Choroid plexus epithelial cell (primary cell): ENCODE measurements around the gene CCNC.
A peak's percentile ranks its signal among the peaks of the same experiment; 100 is the strongest.

Source experiments
- DNase-seq: peaks from one replicate; pipeline ENCODE4 v3.0.0-alpha.2; 2010; ENCODE audit warnings: low read depth
- H3K4me3 ChIP-seq: 2 replicates; pipeline ENCODE4 v1.5.1; 2011; ENCODE audit warnings: low read depth, mild to moderate bottlenecking, control low read depth, low read length, moderate library complexity
- TF ChIP-seq, protein P1 (sequence below): conservative IDR thresholded peaks from 2 replicates; pipeline ENCODE4 v1.5.1; 2011; ENCODE audit warnings: low read depth, mild to moderate bottlenecking, control low read depth, inconsistent platforms, low read length, moderate library complexity

The CCNC gene

DNA sequence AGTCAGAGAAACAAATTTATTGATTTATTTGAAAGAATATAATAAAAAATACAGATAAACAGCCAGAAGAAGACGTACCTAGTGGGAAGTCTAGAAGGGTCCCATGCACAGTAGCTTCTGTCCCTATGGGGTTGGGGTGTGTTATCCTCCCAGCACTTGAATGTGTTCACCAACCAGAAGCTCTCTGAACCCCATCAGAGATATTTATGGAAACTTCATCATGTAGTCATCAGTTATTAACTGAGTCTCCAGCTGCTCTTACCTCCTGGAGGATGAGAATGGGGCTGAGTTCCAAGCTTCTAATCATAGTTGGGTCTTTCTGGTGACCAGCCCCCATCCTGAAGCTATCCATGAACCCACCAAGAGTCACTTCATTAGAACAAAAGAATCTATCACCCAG lies 37.8 kb downstream of the CCNC start:
- H3K4me3 ChIP-seq = no peak overlapping the region
- TF ChIP-seq, protein P1, sequence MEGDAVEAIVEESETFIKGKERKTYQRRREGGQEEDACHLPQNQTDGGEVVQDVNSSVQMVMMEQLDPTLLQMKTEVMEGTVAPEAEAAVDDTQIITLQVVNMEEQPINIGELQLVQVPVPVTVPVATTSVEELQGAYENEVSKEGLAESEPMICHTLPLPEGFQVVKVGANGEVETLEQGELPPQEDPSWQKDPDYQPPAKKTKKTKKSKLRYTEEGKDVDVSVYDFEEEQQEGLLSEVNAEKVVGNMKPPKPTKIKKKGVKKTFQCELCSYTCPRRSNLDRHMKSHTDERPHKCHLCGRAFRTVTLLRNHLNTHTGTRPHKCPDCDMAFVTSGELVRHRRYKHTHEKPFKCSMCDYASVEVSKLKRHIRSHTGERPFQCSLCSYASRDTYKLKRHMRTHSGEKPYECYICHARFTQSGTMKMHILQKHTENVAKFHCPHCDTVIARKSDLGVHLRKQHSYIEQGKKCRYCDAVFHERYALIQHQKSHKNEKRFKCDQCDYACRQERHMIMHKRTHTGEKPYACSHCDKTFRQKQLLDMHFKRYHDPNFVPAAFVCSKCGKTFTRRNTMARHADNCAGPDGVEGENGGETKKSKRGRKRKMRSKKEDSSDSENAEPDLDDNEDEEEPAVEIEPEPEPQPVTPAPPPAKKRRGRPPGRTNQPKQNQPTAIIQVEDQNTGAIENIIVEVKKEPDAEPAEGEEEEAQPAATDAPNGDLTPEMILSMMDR = no peak
- no peak for DNase-seq

DNA sequence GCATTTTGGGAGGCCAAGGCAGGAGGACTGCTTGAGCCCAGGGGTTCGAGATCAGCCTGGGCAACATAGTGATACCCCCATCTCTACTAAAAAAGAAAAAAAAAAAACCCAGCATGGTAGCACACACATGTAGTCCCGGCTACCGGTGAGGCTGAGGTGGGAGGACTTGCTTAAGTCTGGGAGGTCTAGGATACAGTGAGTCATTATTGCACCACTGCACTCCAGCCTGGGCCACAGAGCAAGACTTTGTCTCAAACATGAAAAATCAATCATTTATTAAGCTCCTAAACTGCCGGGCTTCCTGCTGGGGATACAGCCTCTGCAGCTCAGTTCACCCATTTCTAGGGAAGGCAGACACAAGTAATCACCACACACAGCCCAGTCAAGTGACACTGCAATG lies 45.9 kb downstream of the CCNC start:
- H3K4me3 ChIP-seq = no peak overlapping the region
- peak; percentile 71 for DNase-seq
- TF ChIP-seq, protein P1 = no peak

DNA sequence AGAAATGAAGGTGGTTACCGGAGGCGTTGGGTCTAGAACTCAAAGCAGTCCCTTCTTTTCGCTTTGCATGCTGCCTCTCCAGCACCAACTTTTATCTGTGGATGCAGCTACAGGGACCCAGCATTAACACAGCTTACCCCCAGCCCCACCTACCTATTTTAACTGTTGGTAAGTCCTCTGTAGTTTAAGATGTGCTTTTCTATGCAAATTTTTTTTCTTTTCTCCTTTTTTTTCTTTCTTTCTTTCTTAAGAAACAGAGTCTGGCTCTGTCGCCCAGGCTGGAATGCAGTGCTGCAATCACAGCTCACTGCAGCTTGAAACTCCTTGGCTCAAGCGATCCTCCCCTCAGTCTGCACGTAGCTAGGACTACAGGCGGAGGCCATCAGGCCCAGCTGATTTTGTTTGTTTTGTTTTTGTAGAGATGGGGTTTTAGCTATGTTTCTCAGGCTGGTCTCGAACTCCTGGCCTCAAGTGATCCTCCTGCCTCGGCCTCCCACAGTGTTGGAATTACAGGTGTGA lies 46.8 kb downstream of the CCNC start:
- H3K4me3 ChIP-seq = peak overlapping the region; percentile 97
- peak; percentile 86 for DNase-seq
- TF ChIP-seq, protein P1 = no peak

DNA sequence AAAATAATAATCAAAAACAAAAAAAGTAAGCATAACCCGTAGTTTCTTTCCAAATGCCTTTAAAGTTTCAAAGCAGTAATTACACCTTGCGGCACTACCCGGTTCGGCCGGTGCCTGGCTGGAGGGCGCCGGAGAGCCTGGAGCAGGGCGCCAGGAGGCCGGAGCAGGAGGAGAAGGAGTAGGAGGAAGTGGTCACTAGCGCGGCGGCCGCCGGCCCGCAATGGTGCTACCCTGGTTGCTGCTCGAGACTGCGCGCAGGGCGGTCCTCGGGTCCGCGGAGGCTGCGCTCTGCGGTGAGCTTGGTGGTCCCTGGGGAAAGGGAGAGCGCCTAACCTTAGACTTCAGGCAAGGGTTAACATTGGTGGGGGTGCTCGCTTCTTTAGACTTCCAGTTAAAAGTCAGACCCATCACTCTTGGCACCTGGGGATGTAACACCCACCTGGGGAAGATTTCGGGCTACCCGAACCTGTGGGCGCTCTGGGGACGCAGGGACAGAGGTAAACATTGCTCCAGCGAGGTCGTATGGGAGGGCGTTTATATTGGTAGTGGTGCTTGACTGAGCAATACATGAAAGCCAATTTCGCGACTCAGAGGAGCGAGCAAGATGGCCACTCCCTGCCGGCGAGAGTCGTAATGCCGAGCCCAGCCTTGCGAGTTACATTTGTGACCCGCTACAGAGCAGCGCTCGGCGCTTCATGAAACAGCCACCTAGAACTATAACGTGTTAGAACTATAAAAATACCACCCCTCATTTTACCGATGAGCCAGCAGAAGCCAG lies 47.4 kb downstream of the CCNC start:
- TF ChIP-seq, protein P1 = peak; percentile 88
- peak overlapping the region; percentile 97 for H3K4me3 ChIP-seq
- DNase-seq = peak; percentile 90

DNA sequence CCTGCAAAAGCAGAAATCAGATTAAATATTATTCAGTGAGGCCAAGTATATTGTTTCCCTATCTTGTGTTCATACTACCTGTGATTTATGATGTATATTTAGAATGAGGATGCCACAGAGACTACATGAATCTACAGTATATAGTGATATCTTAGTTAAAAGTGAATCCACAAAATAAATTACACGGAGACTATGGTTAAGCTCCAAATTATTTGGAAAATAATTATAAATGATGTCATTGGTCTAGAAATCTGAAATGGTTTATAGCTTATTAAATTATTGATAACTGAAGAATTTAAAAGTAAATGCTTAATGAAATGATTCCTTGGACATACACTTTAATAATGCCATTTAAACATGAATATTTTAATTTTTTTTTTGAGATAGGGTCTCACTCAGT lies 49.0 kb downstream of the CCNC start:
- no peak overlapping the region for H3K4me3 ChIP-seq
- no peak for DNase-seq
- TF ChIP-seq, protein P1 = no peak

DNA sequence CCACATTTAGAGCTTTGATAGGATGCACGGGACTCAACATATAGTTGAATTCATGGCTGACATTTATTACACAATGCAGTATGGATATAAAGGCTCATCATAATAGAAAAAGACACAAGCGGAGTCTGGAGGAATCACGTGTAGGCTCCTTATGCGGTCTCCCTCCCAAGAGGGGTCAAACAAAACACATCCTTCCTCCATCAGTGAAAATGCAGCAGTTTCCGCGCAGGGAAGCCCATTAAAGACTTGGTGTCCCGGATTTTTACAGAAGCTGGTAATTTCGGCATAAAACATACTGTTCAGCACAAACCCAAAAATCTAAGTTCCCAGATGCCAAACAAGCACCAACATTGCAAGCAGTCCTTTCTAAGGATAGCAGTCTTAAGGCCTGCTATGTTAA lies 54.4 kb downstream of the CCNC start:
- DNase-seq = peak; percentile 55
- TF ChIP-seq, protein P1 = no peak
- H3K4me3 ChIP-seq = peak overlapping the region; percentile 88

DNA sequence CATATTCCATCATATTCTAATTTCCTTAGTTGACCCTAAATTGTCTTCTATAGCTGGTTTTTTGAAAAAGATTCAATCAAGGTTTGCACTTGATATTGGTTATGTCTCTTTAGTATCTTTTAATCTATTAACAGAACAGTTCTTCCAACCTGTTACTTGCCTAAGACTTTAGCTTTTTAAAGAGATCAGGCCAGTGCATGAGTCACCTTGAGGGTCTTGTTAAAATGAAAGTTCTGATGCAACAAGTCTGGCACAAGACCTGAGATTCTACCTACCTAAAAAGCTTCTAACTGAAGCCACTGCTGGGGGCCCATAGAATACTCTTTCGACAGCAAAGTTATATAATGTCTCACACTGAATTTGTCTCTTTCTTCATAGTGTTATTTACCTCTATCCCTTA lies 56.4 kb downstream of the CCNC start:
- TF ChIP-seq, protein P1 = no peak
- H3K4me3 ChIP-seq = no peak overlapping the region
- peak; percentile 36 for DNase-seq
